Esophagus (tissue), 2 donors: ENCODE data around the gene TMPRSS5. TPM values are rescaled to one million over a fixed set of nuclear protein-coding genes. Genes with fewer than 3 reads are reported as not detected.

Experiments used
- H3K27ac ChIP-seq, 2 donors: one replicate each; pipeline ENCODE4 v1.5.1; 2013; ENCODE audit warnings: low read depth in 2 of 2, mild to moderate bottlenecking in 2 of 2, inconsistent platforms in 1 of 2, low read length in 1 of 2, moderate library complexity in 1 of 2
- H3K27me3 ChIP-seq, 2 donors: one replicate each; pipeline ENCODE4 v1.6.1; 2013; ENCODE audit warnings: low read length in 2 of 2, control low read depth in 1 of 2, mild to moderate bottlenecking in 1 of 2; ENCODE audit not compliant: insufficient read depth in 2 of 2, control insufficient read depth in 1 of 2
- H3K36me3 ChIP-seq, 2 donors: one replicate each; pipeline ENCODE4 v1.6.1; 2013; ENCODE audit warnings: low read length in 1 of 2; ENCODE audit not compliant: control insufficient read depth in 2 of 2, insufficient read depth in 2 of 2
- H3K4me1 ChIP-seq, 2 donors: one replicate each; pipeline ENCODE4 v1.6.1; 2013; ENCODE audit warnings: low read length in 1 of 2; ENCODE audit not compliant: control insufficient read depth in 2 of 2, insufficient read depth in 2 of 2
- H3K4me3 ChIP-seq, 2 donors: one replicate each; pipeline ENCODE4 v1.5.1; 2013; ENCODE audit warnings: low read length in 2 of 2, mild to moderate bottlenecking in 2 of 2, low read depth in 1 of 2, moderate library complexity in 1 of 2
- H3K9me3 ChIP-seq, 2 donors: one replicate each; pipeline ENCODE4 v1.6.1; 2013; ENCODE audit warnings: mild to moderate bottlenecking in 2 of 2, low read depth in 1 of 2, low read length in 1 of 2, moderate library complexity in 1 of 2; ENCODE audit not compliant: control insufficient read depth in 2 of 2, insufficient read depth in 1 of 2
- WGBS, 2 donors: extraction: QIAGEN DNeasy Blood & Tissue Kit; methylation state at CpG; one replicate each; pipeline ENCODE4 v1.1.7; 2013; 5-methylcytosine and 5-hydroxymethylcytosine counted together
- polyA plus RNA-seq, 2 donors: library from polyadenylated mRNA; stranded (reverse); fragments of 200-250 nt; gene quantifications; one replicate each; pipeline ENCODE4 v1.2.3, GENCODE V29; 2013
- donor health status: healthy with polysubstance abuse.
- donor health status: Bipolar disorder and iron deficiency.

TMPRSS5 gene
- polyA plus RNA-seq, 2 donors = 0.18 to 0.49 TPM

- 86 to 91% methylated on average over 2 of the region's 2 CpGs for WGBS, 2 donors
- no peaks in the 10 kb centered on the region for H3K9me3 ChIP-seq
- H3K36me3 ChIP-seq = no peaks in the 10 kb centered on the region
- no peak overlapping the region for H3K27ac ChIP-seq
- no peaks in the 10 kb centered on the region for H3K4me1 ChIP-seq
- H3K27me3 ChIP-seq = no peaks in the 10 kb centered on the region
- H3K4me3 ChIP-seq = no peak overlapping the region
These were observed 42.5 kb downstream of the TMPRSS5 start for GRCh38 chr11:113663567-113663966.

- Histone ChIP-seq H3K27ac (no peak overlapping the region), H3K4me1 (no peaks in the 10 kb centered on the region), H3K27me3 (no peaks in the 10 kb centered on the region), H3K9me3 (no peaks in the 10 kb centered on the region), H3K4me3 (no peak overlapping the region), H3K36me3 (no peaks in the 10 kb centered on the region)
- 89 to 95% methylated on average over 5 of the region's 5 CpGs for WGBS, 2 donors
These were observed 50.3 kb downstream of the TMPRSS5 start for GRCh38 chr11:113655771-113656170.

GRCh38 chr11:113651023-113651422 is 55.1 kb downstream of the TMPRSS5 start:
- H3K27me3 ChIP-seq = no peaks in the 10 kb centered on the region
- H3K36me3 ChIP-seq = no peaks in the 10 kb centered on the region
- no peak overlapping the region for H3K4me3 ChIP-seq
- WGBS, 2 donors = 79 to 86% methylated on average over 5 of the region's 5 CpGs
- no peaks in the 10 kb centered on the region for H3K9me3 ChIP-seq
- no peaks in the 10 kb centered on the region for H3K4me1 ChIP-seq
- no peak overlapping the region for H3K27ac ChIP-seq

GRCh38 chr11:113649311-113649710 is 56.8 kb downstream of the TMPRSS5 start:
- 90% methylated on average over 20 of the region's 20 CpGs for WGBS, 2 donors
- Histone ChIP-seq H3K27me3 (no peaks in the 10 kb centered on the region), H3K4me1 (no peaks in the 10 kb centered on the region), H3K9me3 (no peaks in the 10 kb centered on the region), H3K27ac (no peak overlapping the region), H3K4me3 (no peak overlapping the region), H3K36me3 (no peaks in the 10 kb centered on the region)

GRCh38 chr11:113647856-113648255 is 58.3 kb downstream of the TMPRSS5 start:
- 89 to 91% methylated on average over 4 of the region's 4 CpGs for WGBS, 2 donors

GRCh38 chr11:113647108-113647507 is 59.0 kb downstream of the TMPRSS5 start:
- Histone ChIP-seq H3K36me3 (no peaks in the 10 kb centered on the region), H3K27me3 (no peaks in the 10 kb centered on the region), H3K4me3 (no peak overlapping the region), H3K9me3 (no peaks in the 10 kb centered on the region), H3K27ac (no peak overlapping the region), H3K4me1 (no peaks in the 10 kb centered on the region)
- 46 to 53% methylated on average over 3 of the region's 3 CpGs for WGBS, 2 donors

More at GRCh38 chr11:113647856-113648255, 58.3 kb downstream of the TMPRSS5 start:
- no peaks in the 10 kb centered on the region for H3K4me1 ChIP-seq
- no peak overlapping the region for H3K27ac ChIP-seq
- H3K27me3 ChIP-seq = no peaks in the 10 kb centered on the region
- H3K36me3 ChIP-seq = no peaks in the 10 kb centered on the region
- H3K9me3 ChIP-seq = no peaks in the 10 kb centered on the region
- H3K4me3 ChIP-seq = no peak overlapping the region

- Histone ChIP-seq H3K36me3 (no peaks in the 10 kb centered on the region), H3K27ac (no peak overlapping the region), H3K27me3 (no peaks in the 10 kb centered on the region), H3K4me3 (no peak overlapping the region), H3K4me1 (no peaks in the 10 kb centered on the region), H3K9me3 (no peaks in the 10 kb centered on the region)
- WGBS, 2 donors = 78 to 79% methylated on average over 5 of the region's 5 CpGs
These were observed 60.3 kb downstream of the TMPRSS5 start for GRCh38 chr11:113645593-113646349.

- no peak overlapping the region for H3K27ac ChIP-seq
- H3K9me3 ChIP-seq = no peaks in the 10 kb centered on the region
- no peaks in the 10 kb centered on the region for H3K27me3 ChIP-seq
- H3K4me1 ChIP-seq = no peaks in the 10 kb centered on the region
- WGBS, 2 donors = 76% methylated on average over 3 of the region's 3 CpGs
- no peaks in the 10 kb centered on the region for H3K36me3 ChIP-seq
- H3K4me3 ChIP-seq = no peak overlapping the region
These were observed 61.5 kb downstream of the TMPRSS5 start for GRCh38 chr11:113644605-113645004.

- Histone ChIP-seq H3K27me3 (no peaks in the 10 kb centered on the region), H3K36me3 (no peaks in the 10 kb centered on the region), H3K9me3 (no peaks in the 10 kb centered on the region), H3K4me1 (no peaks in the 10 kb centered on the region), H3K27ac (no peak overlapping the region), H3K4me3 (no peak overlapping the region)
- 74 to 85% methylated on average over 5 of the region's 5 CpGs for WGBS, 2 donors
These were observed 62.4 kb downstream of the TMPRSS5 start for GRCh38 chr11:113643701-113644100.

- Histone ChIP-seq H3K36me3 (no peaks in the 10 kb centered on the region), H3K9me3 (no peaks in the 10 kb centered on the region), H3K27me3 (no peaks in the 10 kb centered on the region), H3K4me1 (peaks cover 0 to under 1% of the 10 kb centered on the region in 2 donors), H3K4me3 (no peak overlapping the region), H3K27ac (no peak overlapping the region)
- 68 to 70% methylated on average over 7 of the region's 7 CpGs for WGBS, 2 donors
These were observed 63.0 kb downstream of the TMPRSS5 start for GRCh38 chr11:113643006-113643585.
